Thyroid gland (tissue), 4 donors: ENCODE results near the gene PEX14. TPM values are rescaled to one million over a fixed set of nuclear protein-coding genes. Genes with fewer than 3 reads are reported as not detected.
A peak's percentile ranks its signal among the peaks of the same experiment; 100 is the strongest.

Experiments
- DNase-seq, 2 donors: peaks; one replicate each; pipeline ENCODE4 v3.0.0-alpha.2; 2019
- H3K27ac ChIP-seq, 3 donors: fragments of 200-600 bp; sonication (generic); 1 replicate in 2 of 3; 2 replicates in 1 of 3; pipeline ENCODE4 v1.5.1; 2016 to 2019; ENCODE audit warnings: mild to moderate bottlenecking in 1 of 3, moderate library complexity in 1 of 3
- H3K27me3 ChIP-seq: fragments of 200-600 bp; sonication (generic); one replicate; pipeline ENCODE4 v1.5.1; 2019
- H3K36me3 ChIP-seq, 2 donors: fragments of 200-600 bp; sonication (generic); one replicate each; pipeline ENCODE4 v1.5.1; 2016 to 2019
- H3K4me1 ChIP-seq, 2 donors: fragments of 200-600 bp; sonication (generic); one replicate each; pipeline ENCODE4 v1.5.1; 2017 to 2019
- H3K4me3 ChIP-seq, 3 donors: fragments of 200-600 bp; sonication (generic); replicated peaks in 1 of 3; 1 replicate in 2 of 3; 2 replicates in 1 of 3; pipeline ENCODE4 v1.5.1; 2016; ENCODE audit warnings: mild to moderate bottlenecking in 1 of 3
- H3K9me3 ChIP-seq: fragments of 200-600 bp; sonication (generic); one replicate; pipeline ENCODE4 v1.5.1; 2017
- POLR2A ChIP-seq, 2 donors: fragments of 450-650 bp; IDR thresholded peaks; one replicate each; pipeline ENCODE4 v1.6.1; 2017; ENCODE audit warnings: antibody characterized with exemption in 2 of 2, mild to moderate bottlenecking in 2 of 2, moderate library complexity in 1 of 2
- WGBS, 2 donors: methylation state at CpG; one replicate each; pipeline ENCODE4 v1.1.5; 2017; 5-methylcytosine and 5-hydroxymethylcytosine counted together
- intact Hi-C: fragments of 100-400 bp; cut with DNase I; formaldehyde crosslinking; loops from one replicate; pipeline ENCODE4 v1.15.1; 2023
- total RNA-seq, 4 donors: library from RNA; depleted of rRNA; stranded (reverse); fragments of >200 nt; gene quantifications; one replicate each; pipeline ENCODE4 v1.2.3, GENCODE V29; 2016
- TF ChIP-seq, protein P1 (sequence below), 6 experiments: fragments of 200-600 bp in 3 of 6; fragments of 450-650 bp in 3 of 6; sonication (generic) in 3 of 6; IDR thresholded peaks; one replicate each; pipeline ENCODE4 v1.5.1; 2016 to 2019; ENCODE audit warnings: antibody characterized with exemption in 6 of 6, mild to moderate bottlenecking in 2 of 6, inconsistent platforms in 1 of 6, moderate library complexity in 1 of 6

PEX14 gene
- total RNA-seq, 4 donors from 2014 or later, result 14.0 to 28.4 (median 20.7) TPM

DNA sequence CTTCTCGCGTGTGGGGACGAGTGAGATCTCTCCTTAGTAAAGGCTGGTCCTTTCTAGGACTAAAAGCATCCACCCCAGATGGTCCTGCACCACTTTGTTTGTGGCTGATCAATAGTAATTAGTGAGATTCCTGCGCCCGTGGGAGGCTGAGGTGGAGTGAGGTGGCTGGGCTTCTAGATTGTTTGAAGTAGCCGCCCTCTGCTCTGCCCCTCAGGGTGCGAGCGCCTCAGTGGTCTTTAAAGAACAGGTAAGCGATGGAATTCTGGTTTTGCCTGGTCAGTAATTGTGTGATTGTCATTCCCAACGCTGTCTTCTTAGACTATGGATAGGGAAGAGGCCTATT is 20.7 kb downstream of the PEX14 start:
- H3K27me3 ChIP-seq, result no peaks in the 10 kb centered on the region
- 71 to 76% methylated on average over 10 of the region's 10 CpGs for WGBS, 2 donors
- no peak for DNase-seq
- no peak overlapping the region for H3K4me3 ChIP-seq
- H3K27ac ChIP-seq, result peak overlapping the region in 2 of 3 donors; percentile 12 to 67
- TF ChIP-seq POLR2A (IDR thresholded peaks at IDR 0.05), result no peak
- TF ChIP-seq, protein P1, sequence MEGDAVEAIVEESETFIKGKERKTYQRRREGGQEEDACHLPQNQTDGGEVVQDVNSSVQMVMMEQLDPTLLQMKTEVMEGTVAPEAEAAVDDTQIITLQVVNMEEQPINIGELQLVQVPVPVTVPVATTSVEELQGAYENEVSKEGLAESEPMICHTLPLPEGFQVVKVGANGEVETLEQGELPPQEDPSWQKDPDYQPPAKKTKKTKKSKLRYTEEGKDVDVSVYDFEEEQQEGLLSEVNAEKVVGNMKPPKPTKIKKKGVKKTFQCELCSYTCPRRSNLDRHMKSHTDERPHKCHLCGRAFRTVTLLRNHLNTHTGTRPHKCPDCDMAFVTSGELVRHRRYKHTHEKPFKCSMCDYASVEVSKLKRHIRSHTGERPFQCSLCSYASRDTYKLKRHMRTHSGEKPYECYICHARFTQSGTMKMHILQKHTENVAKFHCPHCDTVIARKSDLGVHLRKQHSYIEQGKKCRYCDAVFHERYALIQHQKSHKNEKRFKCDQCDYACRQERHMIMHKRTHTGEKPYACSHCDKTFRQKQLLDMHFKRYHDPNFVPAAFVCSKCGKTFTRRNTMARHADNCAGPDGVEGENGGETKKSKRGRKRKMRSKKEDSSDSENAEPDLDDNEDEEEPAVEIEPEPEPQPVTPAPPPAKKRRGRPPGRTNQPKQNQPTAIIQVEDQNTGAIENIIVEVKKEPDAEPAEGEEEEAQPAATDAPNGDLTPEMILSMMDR (IDR thresholded peaks at IDR 0.05), result no peak
- intact Hi-C loops, result no loop called here
- H3K4me1 ChIP-seq, result peaks cover 8 to 15% of the 10 kb centered on the region in 2 donors
- no peaks in the 10 kb centered on the region for H3K9me3 ChIP-seq
- H3K36me3 ChIP-seq, result no peaks in the 10 kb centered on the region

DNA sequence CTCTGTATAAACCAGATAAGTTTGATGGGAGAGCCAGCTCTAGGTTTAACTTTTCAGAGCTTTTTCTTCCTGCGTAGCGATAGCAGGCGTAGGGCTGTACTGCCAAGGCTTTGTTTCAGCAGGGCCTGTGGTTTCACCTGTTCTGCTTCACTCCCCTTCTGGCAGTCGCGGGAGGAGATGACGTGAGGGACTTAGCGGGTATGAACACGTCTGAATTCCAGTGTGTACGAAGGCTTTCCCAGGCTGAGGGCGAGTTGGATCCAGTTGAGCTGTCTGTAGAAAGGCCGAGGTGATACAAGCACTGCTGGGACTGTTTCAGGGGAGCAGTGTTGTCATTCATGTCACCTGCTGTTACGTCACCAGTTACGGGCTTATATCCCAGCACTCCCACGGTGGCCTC is 21.2 kb downstream of the PEX14 start:
- WGBS, 2 donors, result 83 to 92% methylated on average over 14 of the region's 14 CpGs
- TF ChIP-seq, protein P1 (IDR thresholded peaks at IDR 0.05), result no peak
- TF ChIP-seq POLR2A (IDR thresholded peaks at IDR 0.05), result no peak
- peak overlapping the region in 2 of 3 donors; percentile 24 to 67 for H3K27ac ChIP-seq
- no peaks in the 10 kb centered on the region for H3K36me3 ChIP-seq
- intact Hi-C loops, result no loop called here
- DNase-seq, result peak; percentile 62 to 79
- no peaks in the 10 kb centered on the region for H3K27me3 ChIP-seq
- peaks cover 8 to 13% of the 10 kb centered on the region in 2 donors for H3K4me1 ChIP-seq
- no peaks in the 10 kb centered on the region for H3K9me3 ChIP-seq
- H3K4me3 ChIP-seq, result no peak overlapping the region

DNA sequence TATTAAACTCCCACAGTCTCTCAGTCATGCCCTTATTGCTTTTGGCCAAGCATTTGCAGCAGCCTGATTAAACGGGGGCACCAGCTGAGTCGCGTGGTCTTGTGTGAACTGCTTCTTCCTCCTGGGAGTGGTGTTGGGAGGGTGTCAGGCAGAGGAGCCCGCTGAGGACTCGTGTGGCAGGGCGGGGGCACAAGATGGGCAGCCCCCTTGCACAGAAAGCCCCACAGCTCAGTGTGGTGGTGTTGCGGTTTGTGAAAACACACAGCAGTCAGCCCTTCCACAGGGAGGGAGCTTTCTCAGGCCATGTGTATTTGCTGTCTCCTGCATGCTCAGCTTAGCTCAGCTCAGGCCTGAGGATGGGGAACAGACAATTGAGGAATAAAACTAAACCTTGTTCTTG is 22.4 kb downstream of the PEX14 start:
- Histone ChIP-seq H3K9me3 (no peaks in the 10 kb centered on the region), H3K27ac (no peak overlapping the region), H3K4me1 (peaks cover 8 to 13% of the 10 kb centered on the region in 2 donors), H3K4me3 (no peak overlapping the region), H3K36me3 (no peaks in the 10 kb centered on the region), H3K27me3 (no peaks in the 10 kb centered on the region)
- TF ChIP-seq, protein P1 (IDR thresholded peaks at IDR 0.05), result no peak
- no peak for TF ChIP-seq POLR2A (IDR thresholded peaks at IDR 0.05)
- 87 to 92% methylated on average over 7 of the region's 7 CpGs for WGBS, 2 donors
- intact Hi-C loops, result no loop called here
- DNase-seq, result no peak

DNA sequence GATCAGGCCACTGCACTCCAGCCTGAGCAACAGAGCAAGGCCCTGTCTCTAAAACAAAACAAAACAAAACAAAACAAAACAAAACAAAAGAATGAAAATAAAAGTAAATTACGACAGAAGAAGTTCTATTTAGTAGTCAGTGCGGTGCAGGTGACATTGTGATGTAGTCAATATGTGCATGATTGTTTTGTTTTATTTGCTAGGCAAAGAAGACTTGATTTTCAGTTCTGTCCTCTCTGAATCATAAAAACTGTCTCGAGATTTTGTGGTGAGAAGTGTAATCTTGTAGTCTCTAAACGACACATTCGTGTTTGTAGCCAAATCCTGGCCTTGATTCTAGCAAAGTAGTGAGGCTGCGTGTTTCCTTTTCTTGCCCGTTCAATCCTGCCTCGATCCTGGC is 23.5 kb downstream of the PEX14 start:
- intact Hi-C loops, result no loop called here
- Histone ChIP-seq H3K27me3 (no peaks in the 10 kb centered on the region), H3K4me3 (no peak overlapping the region), H3K4me1 (peaks cover 8 to 13% of the 10 kb centered on the region in 2 donors), H3K27ac (no peak overlapping the region), H3K9me3 (no peaks in the 10 kb centered on the region), H3K36me3 (no peaks in the 10 kb centered on the region)
- 88 to 90% methylated on average over 8 of the region's 8 CpGs for WGBS, 2 donors
- TF ChIP-seq, protein P1 (IDR thresholded peaks at IDR 0.05), result no peak
- no peak for TF ChIP-seq POLR2A (IDR thresholded peaks at IDR 0.05)
- no peak for DNase-seq

DNA sequence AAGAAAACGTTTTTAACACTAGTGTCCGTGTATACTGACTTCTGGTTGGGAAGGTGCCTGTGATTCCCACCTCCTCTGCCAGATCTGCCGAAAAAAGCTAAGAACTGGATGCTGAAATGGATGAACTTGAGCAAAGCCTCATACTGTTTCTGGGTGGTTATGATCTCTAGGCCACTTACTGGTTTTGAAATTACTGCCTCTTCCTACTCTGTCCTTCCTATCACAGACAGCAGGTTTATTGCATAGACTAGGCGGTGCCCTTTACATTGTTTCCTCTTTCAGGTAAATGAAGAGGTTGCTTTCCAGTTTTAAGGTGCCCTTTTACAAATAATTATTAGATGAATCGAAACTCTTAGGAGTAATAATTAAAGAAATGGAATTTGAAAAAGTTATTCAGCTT is 27.5 kb downstream of the PEX14 start:
- DNase-seq, result no peak
- Histone ChIP-seq H3K36me3 (no peaks in the 10 kb centered on the region), H3K27ac (no peak overlapping the region), H3K4me1 (peaks cover 0 to 4% of the 10 kb centered on the region in 2 donors), H3K4me3 (no peak overlapping the region), H3K27me3 (no peaks in the 10 kb centered on the region), H3K9me3 (no peaks in the 10 kb centered on the region)
- intact Hi-C loops, result no loop called here
- TF ChIP-seq, protein P1 (IDR thresholded peaks at IDR 0.05), result no peak
- TF ChIP-seq POLR2A (IDR thresholded peaks at IDR 0.05), result no peak
- 90 to 92% methylated on average over 5 of the region's 5 CpGs for WGBS, 2 donors
